Ovary (tissue), 9 donors: ENCODE measurements around the gene SDK1. TPM values are rescaled to one million over a fixed set of nuclear protein-coding genes. Genes with fewer than 3 reads are reported as not detected.

Source experiments
- DNase-seq, 5 donors: peaks; one replicate each; pipeline ENCODE4 v3.0.0-alpha.2; 2019 to 2020
- H3K27ac ChIP-seq, 2 donors: fragments of 200-600 bp; one replicate each; pipeline versions ENCODE4 v1.5.1 to v1.8.0; 2019 to 2022
- H3K27me3 ChIP-seq: fragments of 200-600 bp; one replicate; pipeline ENCODE4 v1.8.0; 2022
- H3K36me3 ChIP-seq: fragments of 200-600 bp; sonication (generic); one replicate; pipeline ENCODE4 v1.5.1; 2019
- H3K4me1 ChIP-seq: one replicate; pipeline ENCODE4 v1.8.1; 2013; ENCODE audit warnings: mild to moderate bottlenecking, moderate library complexity; ENCODE audit not compliant: insufficient read depth
- H3K4me3 ChIP-seq: fragments of 200-600 bp; sonication (generic); one replicate; pipeline ENCODE4 v1.5.1; 2017
- H3K9me3 ChIP-seq, 2 donors: fragments of 200-600 bp in 1 of 2; sonication (generic) in 1 of 2; one replicate each; pipeline versions ENCODE4 v1.5.1 to v1.8.1; 2013 to 2019; ENCODE audit warnings: mild to moderate bottlenecking in 1 of 2, moderate library complexity in 1 of 2
- CTCF ChIP-seq, 3 donors: fragments of 450-650 bp in 2 of 3; fragments of 200-600 bp in 1 of 3; IDR thresholded peaks; one replicate each; pipeline versions ENCODE4 v1.5.1 to v1.8.0; 2016 to 2022; ENCODE audit warnings: antibody characterized with exemption in 3 of 3, mild to moderate bottlenecking in 1 of 3
- EP300 ChIP-seq: sonication (generic); formaldehyde crosslinking; IDR thresholded peaks from one replicate; pipeline ENCODE4 v1.6.1; 2017; ENCODE audit warnings: antibody characterized with exemption
- POLR2A ChIP-seq: fragments of 450-650 bp; IDR thresholded peaks from one replicate; pipeline ENCODE4 v1.6.1; 2017; ENCODE audit warnings: antibody characterized with exemption, mild to moderate bottlenecking, moderate library complexity
- WGBS, 3 donors: extraction: QIAGEN DNeasy Blood & Tissue Kit in 1 of 3; methylation state at CpG; one replicate each; pipeline versions ENCODE4 v1.1.5 to v1.1.7; 2013 to 2017; 5-methylcytosine and 5-hydroxymethylcytosine counted together
- intact Hi-C, 4 donors: fragments of 100-400 bp; cut with DNase I; formaldehyde crosslinking; loops; one replicate each; pipeline versions ENCODE4 v1.11.0 to v1.15.1; 2022 to 2023
- polyA plus RNA-seq, 2 donors: library from polyadenylated mRNA; stranded (reverse); fragments of 200-250 nt in 1 of 2; fragments of 350-450 nt in 1 of 2; fragmentation: Illumina TruSeq in 1 of 2; extraction: RNeasy Lipid Tissue Mini Kit (QIAGEN cat#74804) in 1 of 2; gene quantifications; one replicate each; pipeline ENCODE4 v1.2.3, GENCODE V29; 2013 to 2014
- total RNA-seq, 7 donors: library from RNA; depleted of rRNA in 2 of 7; stranded (reverse); fragments of >200 nt in 2 of 7; fragmentation: NEBNext Ultra II Directional in 3 of 7; extraction: Animal tissue kit (Norgen Biotek cat#: 25700) in 3 of 7; gene quantifications; one replicate each; pipeline versions ENCODE4 v1.1.0 to v1.2.4, GENCODE V29; 2016 to 2023
- donor health status: DM: no; HTN: no; CAD: no; lungs with moderate emphysema.
- donor health status: DM: no; HTN: no; CAD: no.
- donor health status: Bipolar disorder and iron deficiency.
- donor health status: DM: yes; HTN: yes; CAD: no.
- donor health status: DM: no; HTN: no; CAD: no.
- donor health status: DM: yes; HTN: yes; CAD: no.

SDK1 gene
- total and polyA plus RNA-seq, 9 donors: 1.2 to 13.3 (median 4.4) TPM

- Histone ChIP-seq H3K27me3 (no peaks in the 10 kb centered on the region), H3K9me3 (no peaks in the 10 kb centered on the region), H3K36me3 (no peaks in the 10 kb centered on the region), H3K4me3 (no peak overlapping the region), H3K4me1 (no peaks in the 10 kb centered on the region), H3K27ac (no peak overlapping the region)
- intact Hi-C loops: loop anchor here in 1 of 4 donors (10.0 kb wide), 1 partner anchor 1001 kb away; no protein-coding TSS in a partner anchor
- TF ChIP-seq EP300: no peak
- no peak for TF ChIP-seq CTCF (IDR thresholded peaks at IDR 0.05)
- TF ChIP-seq POLR2A: no peak
- WGBS, 3 donors: 49 to 52% (median 52%) methylated on average over 5 to 6 of the region's 6 CpGs
- no peak for DNase-seq
Observed at GRCh38 chr7:3896169-3896765, 595.2 kb downstream of the SDK1 start.

DNA sequence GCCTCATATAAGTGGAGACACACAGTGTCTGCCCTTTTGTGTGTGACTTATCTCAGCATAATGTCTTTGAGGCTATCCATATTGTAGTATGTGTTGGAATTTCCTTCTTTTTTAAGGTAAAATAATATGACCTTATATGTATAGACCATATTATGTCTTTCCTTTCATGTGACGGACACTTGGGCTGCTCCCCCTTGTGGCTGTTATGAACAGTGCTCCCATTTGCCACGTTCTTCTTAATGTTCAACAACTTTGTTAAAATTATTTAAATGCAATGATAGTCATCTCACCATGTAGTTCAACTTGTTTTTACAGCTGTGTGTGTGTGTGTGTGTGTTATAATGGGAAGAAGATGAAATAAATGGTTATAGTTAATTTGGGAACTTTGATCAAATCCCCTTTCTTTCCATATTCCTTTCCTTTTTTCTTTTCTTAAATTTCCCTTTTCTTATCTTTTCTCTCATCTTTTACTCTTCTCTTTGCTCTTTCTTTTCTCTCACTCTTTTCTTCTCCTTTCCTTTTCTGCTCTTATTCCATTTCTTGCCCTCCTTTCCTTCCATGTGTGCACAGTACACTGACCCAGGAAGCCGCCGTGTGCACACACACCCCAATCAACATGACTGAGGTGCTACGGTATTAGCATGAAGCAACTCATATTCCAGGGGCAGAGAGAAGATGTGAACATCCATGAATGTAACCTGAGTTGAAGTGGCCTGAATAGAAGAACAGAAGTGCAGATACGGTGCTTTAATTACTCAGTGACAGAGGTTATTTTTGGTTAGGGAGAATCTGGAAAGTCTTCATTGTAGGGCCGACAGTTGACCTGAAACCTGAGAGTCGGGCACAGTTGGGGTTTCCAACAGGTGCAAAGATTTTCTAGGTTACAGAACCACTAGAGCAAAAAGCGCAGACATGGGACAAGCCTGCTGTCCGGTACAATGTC, 596.6 kb downstream of the SDK1 start:
- no peak overlapping the region for H3K4me3 ChIP-seq
- intact Hi-C loops: loop anchor here in 1 of 4 donors (10.0 kb wide), 1 partner anchor 1003 kb away; no protein-coding TSS in a partner anchor
- no peaks in the 10 kb centered on the region for H3K4me1 ChIP-seq
- WGBS, 3 donors: 74 to 79% (median 75%) methylated on average over 10 of the region's 10 CpGs
- no peaks in the 10 kb centered on the region for H3K36me3 ChIP-seq
- TF ChIP-seq POLR2A (no peak), CTCF (IDR thresholded peaks at IDR 0.05) (peak in 2 of 3 donors; percentile 22 to 63)
- peak in 1 of 5 donors; percentile 40 for DNase-seq
- no peaks in the 10 kb centered on the region for H3K27me3 ChIP-seq
- no peak overlapping the region for H3K27ac ChIP-seq
- H3K9me3 ChIP-seq: no peaks in the 10 kb centered on the region

DNA sequence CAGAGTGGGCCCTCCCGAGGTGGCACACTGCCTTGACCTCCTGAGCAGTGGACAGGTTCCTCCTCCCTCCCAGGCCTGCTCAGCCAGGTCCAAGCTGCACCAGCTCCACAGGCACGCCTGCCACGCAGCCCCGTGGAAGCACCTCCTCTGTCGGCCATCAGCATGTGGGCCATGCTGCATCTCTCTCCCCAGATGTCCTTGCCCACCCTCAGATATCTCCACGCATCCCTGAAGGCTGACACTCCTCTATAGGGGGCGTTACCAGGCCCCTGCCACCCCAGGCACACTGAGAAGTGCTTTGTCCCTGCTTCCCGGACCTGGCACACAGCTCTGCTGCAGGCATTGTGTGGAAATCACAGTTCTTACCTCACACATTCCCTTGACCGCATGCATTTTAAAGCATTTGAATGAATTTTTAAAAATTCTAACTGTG, 598.5 kb downstream of the SDK1 start:
- H3K9me3 ChIP-seq: no peaks in the 10 kb centered on the region
- no peaks in the 10 kb centered on the region for H3K36me3 ChIP-seq
- no peaks in the 10 kb centered on the region for H3K27me3 ChIP-seq
- intact Hi-C loops: loop anchor here in 1 of 4 donors (10.0 kb wide), 1 partner anchor 1005 kb away; no protein-coding TSS in a partner anchor
- 64 to 85% (median 75%) methylated on average over 9 of the region's 9 CpGs for WGBS, 3 donors
- H3K4me3 ChIP-seq: no peak overlapping the region
- DNase-seq: no peak
- no peak overlapping the region for H3K27ac ChIP-seq
- no peak for TF ChIP-seq POLR2A
- no peak for TF ChIP-seq CTCF (IDR thresholded peaks at IDR 0.05)
- TF ChIP-seq EP300: no peak
- no peaks in the 10 kb centered on the region for H3K4me1 ChIP-seq

DNA sequence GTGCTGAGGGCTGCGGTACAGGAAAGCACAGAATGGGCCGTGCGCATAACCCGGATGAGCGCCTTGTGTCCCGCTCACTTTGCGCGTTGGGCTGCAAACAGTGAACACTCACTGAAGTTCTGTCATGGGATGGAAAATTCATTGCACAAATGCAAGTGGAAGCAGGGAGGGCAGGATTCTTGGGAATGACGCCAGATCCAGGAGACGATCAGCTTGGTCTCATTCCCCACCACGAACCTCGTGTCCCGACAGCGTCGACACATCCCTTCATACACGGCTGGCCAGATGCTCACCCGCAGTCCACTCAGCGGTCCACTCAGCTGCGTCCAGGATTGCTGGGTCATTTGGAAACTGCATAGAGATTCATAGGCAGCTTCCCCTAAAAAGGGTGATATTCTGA, 607.1 kb downstream of the SDK1 start:
- intact Hi-C loops: no loop called here
- Histone ChIP-seq H3K27me3 (no peaks in the 10 kb centered on the region), H3K27ac (no peak overlapping the region), H3K4me1 (no peaks in the 10 kb centered on the region), H3K9me3 (no peaks in the 10 kb centered on the region), H3K4me3 (no peak overlapping the region), H3K36me3 (no peaks in the 10 kb centered on the region)
- no peak for TF ChIP-seq POLR2A
- TF ChIP-seq EP300: no peak
- no peak for TF ChIP-seq CTCF (IDR thresholded peaks at IDR 0.05)
- 90 to 94% (median 92%) methylated on average over 19 of the region's 19 CpGs for WGBS, 3 donors
- no peak for DNase-seq
